ENCODE measurements around the gene IGSF6. TPM values are rescaled to one million over a fixed set of nuclear protein-coding genes. Genes with fewer than 3 reads are reported as not detected.

IGSF6 gene
- total and polyA plus RNA-seq, 2 experiments from 2014 or later: 0.13 TPM; not detected in 1

DNA sequence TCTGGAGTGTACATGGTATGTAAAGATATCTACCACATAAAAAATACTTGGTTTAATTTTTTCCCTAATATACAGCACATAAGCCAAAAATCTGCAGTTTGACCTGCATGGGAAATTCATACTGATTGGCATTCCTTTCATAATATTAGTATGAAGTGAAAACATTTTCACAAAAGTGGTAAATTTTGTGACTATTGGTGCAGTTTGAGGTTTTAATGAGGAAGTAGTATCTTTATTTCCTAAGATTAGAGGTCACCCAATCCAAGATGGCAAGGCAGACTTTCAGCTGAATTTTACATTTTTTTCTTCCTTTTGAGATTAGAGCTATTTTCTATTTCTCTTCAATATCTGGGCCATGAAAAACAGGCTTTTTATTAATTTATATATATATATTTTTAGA is 31.8 kb downstream of the IGSF6 start:
- DNase-seq (ENCODE audit: low read depth in 1 of 2, low spot score in 1 of 2): no peak
- Histone ChIP-seq H3K9me3 (ENCODE audit: low read depth) (no peaks in the 10 kb centered on the region), H3K4me1 (ENCODE audit: low read depth) (peaks cover 14% of the 10 kb centered on the region), H3K27ac (no peak overlapping the region), H3K27me3 (no peaks in the 10 kb centered on the region), H3K4me3 (no peak overlapping the region), H3K36me3 (peaks cover 4% of the 10 kb centered on the region)
- TF ChIP-seq, protein P1, sequence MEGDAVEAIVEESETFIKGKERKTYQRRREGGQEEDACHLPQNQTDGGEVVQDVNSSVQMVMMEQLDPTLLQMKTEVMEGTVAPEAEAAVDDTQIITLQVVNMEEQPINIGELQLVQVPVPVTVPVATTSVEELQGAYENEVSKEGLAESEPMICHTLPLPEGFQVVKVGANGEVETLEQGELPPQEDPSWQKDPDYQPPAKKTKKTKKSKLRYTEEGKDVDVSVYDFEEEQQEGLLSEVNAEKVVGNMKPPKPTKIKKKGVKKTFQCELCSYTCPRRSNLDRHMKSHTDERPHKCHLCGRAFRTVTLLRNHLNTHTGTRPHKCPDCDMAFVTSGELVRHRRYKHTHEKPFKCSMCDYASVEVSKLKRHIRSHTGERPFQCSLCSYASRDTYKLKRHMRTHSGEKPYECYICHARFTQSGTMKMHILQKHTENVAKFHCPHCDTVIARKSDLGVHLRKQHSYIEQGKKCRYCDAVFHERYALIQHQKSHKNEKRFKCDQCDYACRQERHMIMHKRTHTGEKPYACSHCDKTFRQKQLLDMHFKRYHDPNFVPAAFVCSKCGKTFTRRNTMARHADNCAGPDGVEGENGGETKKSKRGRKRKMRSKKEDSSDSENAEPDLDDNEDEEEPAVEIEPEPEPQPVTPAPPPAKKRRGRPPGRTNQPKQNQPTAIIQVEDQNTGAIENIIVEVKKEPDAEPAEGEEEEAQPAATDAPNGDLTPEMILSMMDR (IDR thresholded peaks at IDR 0.05; ENCODE audit: low read depth, low read length): no peak

DNA sequence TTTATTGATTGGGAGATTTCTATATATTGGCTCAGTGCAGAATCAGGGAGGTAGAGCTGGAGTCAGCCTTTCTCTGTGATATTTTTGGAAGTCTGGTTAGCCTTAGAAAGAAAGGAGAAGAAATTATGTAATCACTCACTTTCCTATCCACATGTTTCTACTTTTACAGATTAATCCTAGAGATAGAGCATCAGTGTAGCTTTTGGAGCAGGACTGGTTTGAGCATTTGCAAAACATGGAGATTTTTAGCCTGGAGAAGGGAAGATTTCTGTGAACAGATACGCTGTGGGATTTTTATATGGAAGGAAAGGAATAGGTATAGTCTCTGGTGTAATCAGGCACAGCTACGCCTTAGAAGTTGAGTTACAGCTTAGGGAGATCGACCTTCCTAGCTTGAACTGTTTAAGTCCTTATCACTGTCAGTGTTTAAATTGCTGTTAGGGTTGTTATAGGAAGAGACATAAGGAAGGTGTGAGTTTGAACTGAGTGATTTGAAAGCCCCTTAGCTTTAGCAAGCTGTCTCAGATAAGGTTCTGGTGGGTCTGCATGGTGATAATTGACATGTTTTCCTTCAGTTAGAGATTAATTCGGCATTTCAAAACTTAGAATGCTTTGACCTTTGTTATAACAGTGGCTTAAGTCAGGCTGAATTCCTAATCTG is 32.5 kb downstream of the IGSF6 start:
- TF ChIP-seq, protein P1 (IDR thresholded peaks at IDR 0.05; ENCODE audit: low read depth, low read length): no peak
- Histone ChIP-seq H3K4me3 (no peak overlapping the region), H3K36me3 (no peaks in the 10 kb centered on the region), H3K27me3 (no peaks in the 10 kb centered on the region), H3K27ac (peak overlapping the region; percentile 68), H3K9me3 (ENCODE audit: low read depth) (no peaks in the 10 kb centered on the region), H3K4me1 (ENCODE audit: low read depth) (peaks cover 15% of the 10 kb centered on the region)
- peak in 1 of 2 donors; percentile 15 for DNase-seq (ENCODE audit: low read depth in 1 of 2, low spot score in 1 of 2)

DNA sequence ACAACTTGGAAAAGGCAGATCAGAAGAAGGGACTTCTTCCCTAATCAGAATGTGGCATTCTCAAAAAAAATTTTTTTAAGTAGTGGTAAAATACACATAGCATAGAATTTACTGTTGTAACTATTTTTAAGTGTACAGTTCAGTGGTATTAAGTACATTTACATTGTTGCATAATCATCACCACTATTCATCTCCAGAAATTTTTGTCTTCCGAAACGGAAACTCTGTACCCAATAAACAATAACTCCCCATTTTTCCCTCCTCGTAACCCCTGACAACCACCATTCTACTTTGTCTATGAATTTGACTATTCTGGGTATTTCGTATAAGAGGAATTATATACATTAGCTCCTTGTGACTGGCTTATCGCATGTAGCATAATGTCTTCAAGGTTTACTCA is 34.1 kb downstream of the IGSF6 start:
- no peaks in the 10 kb centered on the region for H3K9me3 ChIP-seq (ENCODE audit: low read depth)
- peaks cover 15% of the 10 kb centered on the region for H3K4me1 ChIP-seq (ENCODE audit: low read depth)
- no peak overlapping the region for H3K27ac ChIP-seq
- H3K27me3 ChIP-seq: no peaks in the 10 kb centered on the region
- H3K4me3 ChIP-seq: no peak overlapping the region
- DNase-seq (ENCODE audit: low read depth in 1 of 2, low spot score in 1 of 2): no peak
- no peaks in the 10 kb centered on the region for H3K36me3 ChIP-seq
- TF ChIP-seq, protein P1 (IDR thresholded peaks at IDR 0.05; ENCODE audit: low read depth, low read length): no peak

DNA sequence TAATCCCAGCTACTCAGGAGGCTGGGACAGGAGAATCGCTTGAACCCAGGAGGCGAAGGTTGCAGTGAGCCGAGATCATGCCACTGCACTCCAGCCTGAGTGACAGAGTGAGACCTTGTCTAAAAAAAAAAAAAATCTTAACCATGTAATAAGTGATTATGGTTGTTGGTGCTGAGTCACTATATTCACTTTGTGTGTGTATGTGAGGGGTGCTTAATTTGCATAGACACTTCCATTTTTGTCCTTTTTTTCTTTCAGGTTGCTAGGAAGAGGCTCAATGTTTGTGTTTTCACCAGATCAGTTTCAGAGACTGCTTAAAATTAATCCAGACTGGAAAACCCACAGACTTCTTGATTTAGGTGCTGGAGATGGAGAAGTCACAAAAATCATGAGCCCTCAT is 34.8 kb downstream of the IGSF6 start:
- H3K27me3 ChIP-seq: no peaks in the 10 kb centered on the region
- H3K4me1 ChIP-seq (ENCODE audit: low read depth): peaks cover 15% of the 10 kb centered on the region
- H3K4me3 ChIP-seq: no peak overlapping the region
- no peaks in the 10 kb centered on the region for H3K9me3 ChIP-seq (ENCODE audit: low read depth)
- TF ChIP-seq, protein P1 (IDR thresholded peaks at IDR 0.05; ENCODE audit: low read depth, low read length): no peak
- no peak for DNase-seq (ENCODE audit: low read depth in 1 of 2, low spot score in 1 of 2)
- no peaks in the 10 kb centered on the region for H3K36me3 ChIP-seq
- no peak overlapping the region for H3K27ac ChIP-seq

DNA sequence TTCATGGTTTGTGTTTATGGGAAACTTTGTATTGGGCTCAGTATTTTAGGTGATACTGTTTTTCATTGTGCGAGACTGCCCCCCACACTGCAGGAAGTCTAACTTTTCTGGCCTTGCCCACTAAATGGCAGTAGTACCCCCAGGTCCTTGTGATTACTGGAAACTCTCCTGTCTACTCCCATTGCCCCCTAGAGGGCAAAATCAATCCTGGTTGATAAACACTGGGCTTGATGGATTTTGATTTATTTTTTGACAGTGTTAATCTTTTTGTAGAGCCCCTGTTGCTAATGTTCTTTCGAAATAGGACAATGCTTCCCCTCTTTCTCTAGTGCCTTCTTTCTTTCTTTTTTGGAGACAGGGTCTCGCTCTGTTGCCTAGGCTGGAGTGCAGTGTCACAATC is 37.5 kb downstream of the IGSF6 start:
- H3K27me3 ChIP-seq: no peaks in the 10 kb centered on the region
- H3K4me1 ChIP-seq (ENCODE audit: low read depth): peaks cover 28% of the 10 kb centered on the region
- H3K36me3 ChIP-seq: no peaks in the 10 kb centered on the region
- DNase-seq (ENCODE audit: low read depth in 1 of 2, low spot score in 1 of 2): no peak
- no peak overlapping the region for H3K4me3 ChIP-seq
- H3K9me3 ChIP-seq (ENCODE audit: low read depth): no peaks in the 10 kb centered on the region
- H3K27ac ChIP-seq: no peak overlapping the region
- TF ChIP-seq, protein P1 (IDR thresholded peaks at IDR 0.05; ENCODE audit: low read depth, low read length): no peak
